Muscle of arm (tissue), 14 donors: Measurements from ENCODE around the gene SOX18. TPM values are rescaled to one million over a fixed set of nuclear protein-coding genes. Genes with fewer than 3 reads are reported as not detected.
"Not testable (repeated sequence)": the region's sequence is repeated elsewhere in the genome, so short reads cannot be mapped to it uniquely, and the experiment has no call there.

Source experiments
- DNase-seq: peaks from one replicate; pipeline ENCODE4 v3.0.0-alpha.2; 2013
- long read RNA-seq, 11 donors: transcript quantifications; one replicate each; lab custom pipeline, GENCODE V29; 2026
- polyA plus RNA-seq, 12 donors: library from polyadenylated mRNA; unstranded; fragments of 120-200 nt; gene quantifications; one replicate each; pipeline ENCODE4 v1.2.1, GENCODE V29; 2013; ENCODE audit not compliant: insufficient read length in 12 of 12

The SOX18 gene
- 10 to 100 TPM in 4 of 12 donors, 1 to 10 TPM in 7, not detected in 1; 5.8 to 19.3 (median 7.9) TPM for polyA plus RNA-seq
- long read RNA-seq, donor 1, transcript SOX18-201 (2 exons, 1,864 nt), result major isoform, 5 of 5 reads
- long read RNA-seq, donor 1, partial matches to known transcripts, result 0 of 5 reads
- long read RNA-seq, donor 1, other reads (novel, unspliced or antisense), result 0 of 5 reads
- long read RNA-seq, donor 2, transcript SOX18-201 (2 exons, 1,864 nt), result major isoform, 11 of 11 reads
- long read RNA-seq, donor 2, partial matches to known transcripts, result 0 of 11 reads
- long read RNA-seq, donor 2, other reads (novel, unspliced or antisense), result 0 of 11 reads
- long read RNA-seq, donor 3, transcript SOX18-201 (2 exons, 1,864 nt), result major isoform, 7 of 7 reads
- long read RNA-seq, donor 3, partial matches to known transcripts, result 0 of 7 reads
- long read RNA-seq, donor 3, other reads (novel, unspliced or antisense), result 0 of 7 reads
- long read RNA-seq, donor 4, partial matches to known transcripts, result 0 of 3 reads
- long read RNA-seq, donor 4, other reads (novel, unspliced or antisense), result 0 of 3 reads
- long read RNA-seq, donor 5, transcript SOX18-201 (2 exons, 1,864 nt), result major isoform, 8 of 49 reads
- long read RNA-seq, donor 5, partial matches to known transcripts, result 10 of 49 reads
- long read RNA-seq, donor 5, other reads (novel, unspliced or antisense), result 31 of 49 reads
- long read RNA-seq, donor 6, partial matches to known transcripts, result 5 of 9 reads
- long read RNA-seq, donor 6, other reads (novel, unspliced or antisense), result 0 of 9 reads
- long read RNA-seq, donor 7, transcript SOX18-201 (2 exons, 1,864 nt), result major isoform, 6 of 6 reads
- long read RNA-seq, donor 7, partial matches to known transcripts, result 0 of 6 reads
- long read RNA-seq, donor 7, other reads (novel, unspliced or antisense), result 0 of 6 reads
- long read RNA-seq, donor 8, transcript SOX18-201 (2 exons, 1,864 nt), result major isoform, 11 of 11 reads
- long read RNA-seq, donor 8, partial matches to known transcripts, result 0 of 11 reads
- long read RNA-seq, donor 8, other reads (novel, unspliced or antisense), result 0 of 11 reads
- long read RNA-seq, donor 9, transcript SOX18-201 (2 exons, 1,864 nt), result major isoform, 9 of 15 reads
- long read RNA-seq, donor 9, partial matches to known transcripts, result 6 of 15 reads
- long read RNA-seq, donor 9, other reads (novel, unspliced or antisense), result 0 of 15 reads
- long read RNA-seq, donor 10, transcript SOX18-201 (2 exons, 1,864 nt), result major isoform, 9 of 42 reads
- long read RNA-seq, donor 10, partial matches to known transcripts, result 14 of 42 reads
- long read RNA-seq, donor 10, other reads (novel, unspliced or antisense), result 19 of 42 reads
- long read RNA-seq, donor 11, transcript SOX18-201 (2 exons, 1,864 nt), result major isoform, 14 of 42 reads
- long read RNA-seq, donor 11, partial matches to known transcripts, result 6 of 42 reads
- long read RNA-seq, donor 11, other reads (novel, unspliced or antisense), result 22 of 42 reads

GRCh38 chr20:64049060-64049877, at the start of gene SOX18:
Gene SOX18 (minus strand): TSS chr20:64049639. CDS start chr20:64049516, 123 bp downstream.
- no peak for DNase-seq

DNA sequence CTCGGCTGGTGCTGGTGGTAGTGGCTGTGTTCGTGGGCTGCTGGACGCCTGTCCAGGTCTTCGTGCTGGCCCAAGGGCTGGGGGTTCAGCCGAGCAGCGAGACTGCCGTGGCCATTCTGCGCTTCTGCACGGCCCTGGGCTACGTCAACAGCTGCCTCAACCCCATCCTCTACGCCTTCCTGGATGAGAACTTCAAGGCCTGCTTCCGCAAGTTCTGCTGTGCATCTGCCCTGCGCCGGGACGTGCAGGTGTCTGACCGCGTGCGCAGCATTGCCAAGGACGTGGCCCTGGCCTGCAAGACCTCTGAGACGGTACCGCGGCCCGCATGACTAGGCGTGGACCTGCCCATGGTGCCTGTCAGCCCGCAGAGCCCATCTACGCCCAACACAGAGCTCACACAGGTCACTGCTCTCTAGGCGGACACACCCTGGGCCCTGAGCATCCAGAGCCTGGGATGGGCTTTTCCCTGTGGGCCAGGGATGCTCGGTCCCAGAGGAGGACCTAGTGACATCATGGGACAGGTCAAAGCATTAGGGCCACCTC, 49.1 kb upstream of the SOX18 start:
- no peak for DNase-seq

- DNase-seq, result no peak
Observed at GRCh38 chr20:64096535-64096934, 47.1 kb upstream of the SOX18 start.

DNA sequence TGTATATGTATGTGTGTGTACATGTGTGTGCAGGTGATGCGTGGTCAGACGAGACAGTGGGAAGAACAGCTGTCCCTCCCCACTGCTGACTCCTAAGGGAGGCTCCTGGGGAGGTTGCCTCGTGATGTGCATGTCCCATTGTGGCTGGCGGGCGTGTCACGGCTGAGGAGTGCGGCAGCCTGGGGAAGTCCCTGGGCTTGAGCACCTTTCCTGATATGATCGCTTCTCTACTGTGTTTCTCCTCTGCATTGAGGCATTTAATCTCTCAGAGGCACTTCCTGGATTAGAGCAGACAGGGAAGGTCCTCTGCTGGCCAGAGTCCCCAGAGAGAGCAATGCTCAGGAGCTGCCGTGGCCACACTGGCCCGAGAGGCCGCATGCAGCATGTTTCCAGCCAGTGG, 46.5 kb upstream of the SOX18 start:
- no peak for DNase-seq

- no peak for DNase-seq
Observed at GRCh38 chr20:64095455-64095854, 46.0 kb upstream of the SOX18 start.

DNA sequence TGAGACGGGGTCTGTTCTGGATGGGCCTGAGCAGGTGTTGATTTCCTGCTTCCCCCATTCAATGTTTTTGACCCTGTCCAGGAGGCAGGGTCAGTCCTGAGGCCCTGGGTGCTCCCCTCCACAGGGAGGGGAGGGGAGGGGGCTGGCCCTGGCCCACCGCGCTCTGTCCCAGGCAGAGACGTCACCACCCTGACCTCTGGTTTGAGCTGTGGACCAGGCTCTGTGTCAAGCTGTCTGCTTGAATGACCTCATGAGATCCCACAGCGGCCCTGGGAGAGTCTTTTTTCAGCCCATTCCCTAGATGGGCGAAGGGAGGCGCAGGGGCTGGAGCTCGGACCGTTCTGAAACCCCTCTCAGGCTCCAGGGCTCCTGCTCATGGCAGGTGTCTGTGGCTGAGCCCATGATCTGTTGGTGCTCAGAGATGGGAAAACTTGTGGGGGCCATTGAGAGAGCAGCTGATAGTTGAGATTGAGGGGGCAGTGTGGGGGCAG, 43.6 kb upstream of the SOX18 start:
- no peak for DNase-seq

DNA sequence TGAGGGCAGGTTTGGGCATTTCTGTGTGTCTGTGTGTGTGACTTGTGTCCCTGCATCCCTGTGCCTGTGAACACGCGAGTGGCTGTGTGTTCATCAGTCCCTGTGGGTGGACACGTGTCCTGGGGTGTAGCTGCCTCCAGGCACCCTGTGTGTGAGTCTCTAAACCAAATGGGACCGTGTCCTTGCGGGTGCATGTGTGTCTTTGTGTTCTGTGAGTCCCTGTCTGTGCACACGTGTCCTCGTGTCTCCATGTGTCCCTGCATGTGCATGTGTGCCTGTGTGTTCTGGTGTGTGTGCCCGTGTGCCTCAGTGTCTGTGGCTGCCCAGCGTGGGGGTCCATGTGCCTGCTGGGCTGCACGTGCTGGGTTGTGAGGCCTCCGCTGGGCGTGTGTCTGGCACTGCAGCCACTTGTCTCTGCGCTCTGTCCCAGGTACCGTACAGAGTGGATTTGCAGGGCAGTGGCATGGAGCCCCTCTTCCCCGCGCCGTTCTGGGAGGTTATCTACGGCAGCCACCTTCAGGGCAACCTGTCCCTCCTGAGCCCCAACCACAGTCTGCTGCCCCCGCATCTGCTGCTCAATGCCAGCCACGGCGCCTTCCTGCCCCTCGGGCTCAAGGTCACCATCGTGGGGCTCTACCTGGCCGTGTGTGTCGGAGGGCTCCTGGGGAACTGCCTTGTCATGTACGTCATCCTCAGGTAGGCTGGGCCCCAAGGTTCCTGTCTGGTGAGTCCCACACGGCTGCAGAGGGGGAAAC, 43.0 kb upstream of the SOX18 start:
- no peak for DNase-seq

GRCh38 chr20:64091770-64092169, 42.3 kb upstream of the SOX18 start:
- DNase-seq, result no peak

DNA sequence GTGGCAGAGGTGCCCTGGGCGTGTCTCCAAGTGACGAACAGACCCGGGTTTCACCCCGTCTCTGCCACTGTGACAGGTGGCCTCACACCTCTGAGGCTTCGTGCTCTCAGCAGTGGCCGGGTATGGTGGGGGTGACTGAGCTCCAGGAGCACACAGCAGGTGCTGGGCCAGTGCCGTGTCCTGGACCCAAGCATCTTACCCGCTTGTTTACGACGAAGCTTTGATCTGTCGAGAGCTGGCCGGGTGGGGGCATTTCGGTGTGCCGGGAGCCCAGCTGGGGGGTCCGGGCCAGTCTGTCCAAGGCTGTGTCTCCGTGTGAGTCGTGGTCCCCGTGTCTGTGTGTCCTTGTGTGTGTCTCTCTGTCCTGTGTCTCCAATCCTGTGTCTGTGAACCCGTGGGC, 41.9 kb upstream of the SOX18 start:
- DNase-seq, result no peak

- no peak for DNase-seq
Observed at GRCh38 chr20:64090165-64090564, 40.7 kb upstream of the SOX18 start.

GRCh38 chr20:64088586-64088985, 39.1 kb upstream of the SOX18 start:
- not testable (repeated sequence) for DNase-seq

DNA sequence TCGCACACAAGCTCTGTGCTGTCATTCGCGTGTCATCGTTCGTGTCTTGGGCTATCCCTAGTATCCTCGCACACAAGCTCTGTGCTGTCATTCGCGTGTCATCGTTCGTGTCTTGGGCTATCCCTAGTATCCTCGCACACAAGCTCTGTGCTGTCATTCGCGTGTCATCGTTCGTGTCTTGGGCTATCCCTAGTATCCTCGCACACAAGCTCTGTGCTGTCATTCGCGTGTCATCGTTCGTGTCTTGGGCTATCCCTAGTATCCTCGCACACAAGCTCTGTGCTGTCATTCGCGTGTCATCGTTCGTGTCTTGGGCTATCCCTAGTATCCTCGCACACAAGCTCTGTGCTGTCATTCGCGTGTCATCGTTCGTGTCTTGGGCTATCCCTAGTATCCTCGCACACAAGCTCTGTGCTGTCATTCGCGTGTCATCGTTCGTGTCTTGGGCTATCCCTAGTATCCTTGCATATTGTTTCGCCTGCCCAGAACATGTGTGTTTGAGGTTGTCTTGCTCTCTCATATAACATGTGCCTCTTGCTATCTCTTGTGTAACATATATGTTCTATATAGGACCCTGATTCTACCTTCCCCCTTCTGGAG, 37.9 kb upstream of the SOX18 start:
- not testable (repeated sequence) for DNase-seq

- DNase-seq, result no peak
Observed at GRCh38 chr20:64086801-64087200, 37.4 kb upstream of the SOX18 start.

GRCh38 chr20:64084685-64085152, 35.3 kb upstream of the SOX18 start:
- DNase-seq, result no peak

DNA sequence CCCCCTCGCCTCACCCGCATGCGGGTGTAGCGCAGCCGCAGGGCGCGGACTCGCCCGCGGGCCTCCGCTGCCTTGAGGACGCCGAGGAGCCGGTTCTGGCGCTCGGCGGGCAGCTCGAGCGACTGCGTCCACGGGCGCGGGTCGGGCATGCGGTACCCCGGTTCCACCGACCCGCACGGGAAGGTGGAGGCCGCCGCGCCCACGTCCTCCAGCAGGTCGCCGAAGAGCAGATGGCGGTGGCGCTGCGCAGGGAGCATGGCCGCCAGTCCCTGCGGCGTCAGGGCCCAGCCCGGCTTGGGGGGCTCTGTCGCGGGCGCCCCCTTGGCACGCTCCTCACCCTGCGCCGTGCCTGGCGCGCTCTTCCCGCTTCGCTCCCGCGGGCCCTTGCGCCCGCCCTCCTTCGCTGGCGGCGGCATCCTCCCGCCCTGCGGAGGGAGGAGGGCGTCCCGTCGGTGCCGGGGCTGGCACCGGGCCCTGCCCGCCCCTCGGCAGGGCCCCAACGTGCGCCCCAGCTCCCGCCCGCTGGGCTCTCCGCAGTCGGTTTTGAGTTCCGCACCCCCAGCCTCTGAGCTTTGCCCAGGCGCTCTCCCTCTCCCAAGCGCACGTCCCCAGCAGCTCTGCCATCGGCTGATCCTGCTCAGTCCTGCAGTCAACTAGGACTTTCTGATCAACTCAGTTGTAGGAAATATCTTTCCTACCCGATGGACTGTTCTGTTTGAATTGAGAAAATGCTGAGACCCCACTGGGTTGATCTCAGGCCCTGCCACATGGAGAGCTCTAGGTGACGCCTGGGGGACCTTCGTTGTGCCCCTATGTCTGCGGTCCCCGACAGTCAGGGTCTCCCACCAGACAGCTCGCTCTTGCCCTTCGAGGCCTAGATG, 34.6 kb upstream of the SOX18 start, which contains the start of gene LKAAEAR1:
LKAAEAR1 (minus strand) TSS at position 595 of the 881 bp plus-strand sequence; CDS start at position 416, 179 bp downstream.
- no peak for DNase-seq

DNA sequence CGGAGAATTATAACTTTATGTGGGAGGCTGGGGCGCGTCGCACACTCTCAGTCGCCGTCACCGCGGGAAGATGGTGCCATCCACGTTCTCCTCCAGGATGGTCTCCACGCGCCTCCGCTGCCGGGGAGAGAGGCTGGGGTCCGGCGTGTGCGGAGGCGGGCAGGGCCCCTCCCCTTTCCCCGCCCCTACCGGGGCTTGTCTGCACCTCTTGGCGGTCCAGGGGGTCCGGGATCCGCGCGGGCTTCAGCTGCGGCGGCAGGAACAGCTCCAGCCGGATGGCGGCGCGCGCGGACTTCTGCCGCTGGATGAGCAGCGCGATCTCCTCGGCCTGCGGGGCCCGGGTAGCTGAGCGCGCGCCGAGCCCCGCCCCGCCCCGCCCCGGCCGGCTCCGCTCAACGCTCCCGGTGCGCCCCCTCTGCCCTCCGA, 34.0 kb upstream of the SOX18 start:
- DNase-seq, result peak; percentile 68

- no peak for DNase-seq
Observed at GRCh38 chr20:64082820-64083377, 33.5 kb upstream of the SOX18 start.
